T-helper 17 cell (primary cell): ENCODE data around the gene VGLL1. TPM values are rescaled to one million over a fixed set of nuclear protein-coding genes. Genes with fewer than 3 reads are reported as not detected.

Experiments used
- ATAC-seq: fragments of 150-1000 bp; cut with Tn5 transposase; 2 replicates; pipeline ENCODE4 v1.10.0; 2021; ENCODE audit warnings: mild to moderate bottlenecking, moderate library complexity
- DNase-seq, 3 donors: peaks; one replicate each; pipeline versions ENCODE4 v3.0.0 to v3.0.0-alpha.2; 2020 to 2021
- H3K9me3 ChIP-seq: one replicate; pipeline ENCODE4 v1.7.0; 2013; ENCODE audit warnings: low read length, mild to moderate bottlenecking; ENCODE audit not compliant: control insufficient read depth, poor library complexity, severe bottlenecking
- H3K27ac Mint-ChIP-seq: one replicate; pipeline ENCODE4 v1.8.0; 2022; ENCODE audit warnings: mild to moderate bottlenecking, moderate library complexity, mixed read lengths
- H3K27me3 Mint-ChIP-seq: one replicate; pipeline ENCODE4 v1.8.0; 2022; ENCODE audit warnings: mixed read lengths
- H3K36me3 Mint-ChIP-seq: one replicate; pipeline ENCODE4 v1.8.0; 2022; ENCODE audit warnings: low read depth, mixed read lengths
- H3K4me1 Mint-ChIP-seq: one replicate; pipeline ENCODE4 v1.8.0; 2022; ENCODE audit warnings: mild to moderate bottlenecking, mixed read lengths
- H3K4me3 Mint-ChIP-seq: one replicate; pipeline ENCODE4 v1.8.0; 2022; ENCODE audit warnings: mild to moderate bottlenecking, moderate library complexity, mixed read lengths
- total RNA-seq, 4 donors: library from RNA in 2 of 4; stranded (reverse) in 2 of 4; gene quantifications; one replicate each; pipeline ENCODE4 v1.2.3 and lab custom pipeline; 2022 to 2026

Gene VGLL1
- total RNA-seq, 2 donors from 2014 or later = not detected

GRCh38 chrX:136528645-136529315, 3.2 kb upstream of the VGLL1 start:
- Mint-ChIP-seq H3K36me3 (no peaks in the 10 kb centered on the region), H3K27me3 (no peaks in the 10 kb centered on the region), H3K4me1 (peaks cover 6% of the 10 kb centered on the region), H3K27ac (no peak overlapping the region), H3K4me3 (no peak overlapping the region)
- no peaks in the 10 kb centered on the region for H3K9me3 ChIP-seq
- DNase-seq (no peak), ATAC-seq (no peak)

GRCh38 chrX:136529795-136530194, 2.2 kb upstream of the VGLL1 start:
- Mint-ChIP-seq H3K27ac (no peak overlapping the region), H3K4me3 (peak overlapping the region; percentile 45), H3K27me3 (no peaks in the 10 kb centered on the region), H3K4me1 (peaks cover 5% of the 10 kb centered on the region), H3K36me3 (no peaks in the 10 kb centered on the region)
- ATAC-seq = no peak
- DNase-seq = no peak
- no peaks in the 10 kb centered on the region for H3K9me3 ChIP-seq

GRCh38 chrX:136534131-136534530, 2.1 kb downstream of the VGLL1 start:
- DNase-seq = no peak
- Mint-ChIP-seq H3K4me3 (no peak overlapping the region), H3K4me1 (peaks cover 4% of the 10 kb centered on the region), H3K27me3 (no peaks in the 10 kb centered on the region), H3K36me3 (no peaks in the 10 kb centered on the region), H3K27ac (no peak overlapping the region)
- no peak for ATAC-seq
- no peaks in the 10 kb centered on the region for H3K9me3 ChIP-seq

- Mint-ChIP-seq H3K4me1 (peaks cover 5% of the 10 kb centered on the region), H3K27ac (no peak overlapping the region), H3K27me3 (no peaks in the 10 kb centered on the region), H3K36me3 (no peaks in the 10 kb centered on the region), H3K4me3 (no peak overlapping the region)
- DNase-seq (no peak), ATAC-seq (no peak)
- H3K9me3 ChIP-seq = no peaks in the 10 kb centered on the region
These were observed 6.8 kb downstream of the VGLL1 start for GRCh38 chrX:136538811-136539210.

GRCh38 chrX:136540226-136540625, 8.2 kb downstream of the VGLL1 start:
- Mint-ChIP-seq H3K4me1 (peaks cover 13% of the 10 kb centered on the region), H3K4me3 (no peak overlapping the region)
- no peak for ATAC-seq

GRCh38 chrX:136541294-136541693, 9.3 kb downstream of the VGLL1 start:
- no peak for ATAC-seq
- no peak for DNase-seq
- no peak overlapping the region for H3K4me3 Mint-ChIP-seq
- peaks cover 18% of the 10 kb centered on the region for H3K4me1 Mint-ChIP-seq
- no peak overlapping the region for H3K27ac Mint-ChIP-seq
- no peaks in the 10 kb centered on the region for H3K9me3 ChIP-seq
- no peaks in the 10 kb centered on the region for H3K27me3 Mint-ChIP-seq
- no peaks in the 10 kb centered on the region for H3K36me3 Mint-ChIP-seq

More at GRCh38 chrX:136540226-136540625, 8.2 kb downstream of the VGLL1 start:
- no peak for DNase-seq
- Mint-ChIP-seq H3K27me3 (no peaks in the 10 kb centered on the region), H3K27ac (no peak overlapping the region), H3K36me3 (no peaks in the 10 kb centered on the region)
- no peaks in the 10 kb centered on the region for H3K9me3 ChIP-seq

GRCh38 chrX:136542281-136542680, 10.3 kb downstream of the VGLL1 start:
- Mint-ChIP-seq H3K4me1 (peaks cover 22% of the 10 kb centered on the region), H3K27me3 (no peaks in the 10 kb centered on the region)

GRCh38 chrX:136546371-136546781, 14.4 kb downstream of the VGLL1 start:
- Mint-ChIP-seq H3K27me3 (no peaks in the 10 kb centered on the region), H3K36me3 (no peaks in the 10 kb centered on the region), H3K4me1 (peaks cover 22% of the 10 kb centered on the region), H3K4me3 (no peak overlapping the region), H3K27ac (peak overlapping the region; percentile 59)
- no peaks in the 10 kb centered on the region for H3K9me3 ChIP-seq
- ATAC-seq = peak; percentile 27
- DNase-seq = no peak

More at GRCh38 chrX:136542281-136542680, 10.3 kb downstream of the VGLL1 start:
- ATAC-seq = no peak
- H3K9me3 ChIP-seq = no peaks in the 10 kb centered on the region
- no peak overlapping the region for H3K27ac Mint-ChIP-seq
- no peaks in the 10 kb centered on the region for H3K36me3 Mint-ChIP-seq
- no peak for DNase-seq
- no peak overlapping the region for H3K4me3 Mint-ChIP-seq

GRCh38 chrX:136549226-136549625, 17.2 kb downstream of the VGLL1 start:
- no peak overlapping the region for H3K27ac Mint-ChIP-seq
- H3K4me3 Mint-ChIP-seq = no peak overlapping the region

GRCh38 chrX:136551410-136551809, 19.4 kb downstream of the VGLL1 start:
- Mint-ChIP-seq H3K4me3 (no peak overlapping the region), H3K27ac (no peak overlapping the region), H3K4me1 (peaks cover 6% of the 10 kb centered on the region), H3K27me3 (no peaks in the 10 kb centered on the region), H3K36me3 (no peaks in the 10 kb centered on the region)
- ATAC-seq (no peak), DNase-seq (no peak)
- no peaks in the 10 kb centered on the region for H3K9me3 ChIP-seq

More at GRCh38 chrX:136549226-136549625, 17.2 kb downstream of the VGLL1 start:
- H3K9me3 ChIP-seq = no peaks in the 10 kb centered on the region
- ATAC-seq (no peak), DNase-seq (no peak)
- Mint-ChIP-seq H3K27me3 (no peaks in the 10 kb centered on the region), H3K4me1 (peaks cover 20% of the 10 kb centered on the region), H3K36me3 (no peaks in the 10 kb centered on the region)

- ATAC-seq = no peak
- Mint-ChIP-seq H3K4me1 (no peaks in the 10 kb centered on the region), H3K4me3 (no peak overlapping the region), H3K27ac (no peak overlapping the region), H3K36me3 (no peaks in the 10 kb centered on the region), H3K27me3 (no peaks in the 10 kb centered on the region)
- H3K9me3 ChIP-seq = no peaks in the 10 kb centered on the region
- DNase-seq = no peak
These were observed 23.7 kb downstream of the VGLL1 start for GRCh38 chrX:136555694-136556093.

GRCh38 chrX:136572030-136572429, 40.0 kb downstream of the VGLL1 start:
- Mint-ChIP-seq H3K4me1 (peaks cover under 1% of the 10 kb centered on the region), H3K27ac (peak overlapping the region; percentile 78), H3K4me3 (no peak overlapping the region), H3K27me3 (no peaks in the 10 kb centered on the region), H3K36me3 (no peaks in the 10 kb centered on the region)
- ATAC-seq (peak; percentile 57), DNase-seq (no peak)
- H3K9me3 ChIP-seq = no peaks in the 10 kb centered on the region

- Mint-ChIP-seq H3K4me3 (no peak overlapping the region), H3K36me3 (no peaks in the 10 kb centered on the region), H3K27me3 (no peaks in the 10 kb centered on the region), H3K4me1 (peaks cover 12% of the 10 kb centered on the region), H3K27ac (no peak overlapping the region)
- no peaks in the 10 kb centered on the region for H3K9me3 ChIP-seq
- DNase-seq (no peak), ATAC-seq (no peak)
These were observed 42.5 kb downstream of the VGLL1 start for GRCh38 chrX:136574548-136574947.

GRCh38 chrX:136577552-136577951, 45.5 kb downstream of the VGLL1 start:
- peaks cover 12% of the 10 kb centered on the region for H3K4me1 Mint-ChIP-seq
- H3K27ac Mint-ChIP-seq = peak overlapping the region; percentile 67
- no peaks in the 10 kb centered on the region for H3K27me3 Mint-ChIP-seq

More at GRCh38 chrX:136577552-136577951, 45.5 kb downstream of the VGLL1 start:
- H3K9me3 ChIP-seq = no peaks in the 10 kb centered on the region
- peak; percentile 16 to 50 (median 46) for DNase-seq
- H3K36me3 Mint-ChIP-seq = no peaks in the 10 kb centered on the region
- ATAC-seq = peak; percentile 99
- peak overlapping the region; percentile 57 for H3K4me3 Mint-ChIP-seq
